ENCODE data around the gene METAP1D.

The METAP1D gene

DNA sequence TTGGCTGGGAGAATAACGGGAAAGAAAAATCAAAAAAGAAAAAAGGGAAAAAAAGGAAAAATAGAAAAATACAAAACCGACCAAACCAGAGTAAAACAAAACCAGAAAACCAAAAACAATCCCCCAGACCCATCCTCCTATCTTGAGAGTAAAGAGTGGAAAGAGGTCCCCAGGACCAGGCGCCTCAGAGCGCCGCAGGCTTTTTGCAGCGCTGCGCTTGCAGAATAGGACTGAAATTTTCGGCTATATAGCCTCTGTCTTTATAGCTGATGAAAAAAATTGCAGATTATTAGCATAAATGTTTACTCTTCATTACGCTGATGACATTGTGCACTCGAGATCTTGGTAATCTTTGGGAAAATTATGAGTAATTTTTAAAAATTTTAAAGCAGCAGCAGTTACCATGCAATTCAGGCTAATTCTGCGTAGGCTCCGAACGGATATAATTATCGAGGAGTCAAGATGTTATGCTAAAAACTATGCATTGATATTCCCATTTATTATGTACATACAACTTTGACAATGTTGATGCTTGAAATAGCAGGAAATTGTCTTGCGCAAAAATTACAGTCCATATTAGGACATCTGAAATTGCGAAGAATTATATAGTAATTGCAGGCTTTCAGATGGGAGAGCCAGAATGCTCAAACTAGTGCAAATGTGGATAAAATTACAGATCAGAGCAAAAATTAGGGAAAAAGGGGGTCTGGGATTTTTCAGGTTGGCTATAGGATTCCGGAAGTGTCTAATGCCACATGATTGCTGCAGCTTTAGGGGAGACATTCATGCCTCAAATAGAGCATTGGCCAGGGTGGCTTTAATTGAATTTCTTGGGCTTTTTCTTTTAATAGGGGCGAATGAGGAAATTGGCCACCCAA, 93.9 kb downstream of the METAP1D start:
- DNase-seq, result no peak

DNA sequence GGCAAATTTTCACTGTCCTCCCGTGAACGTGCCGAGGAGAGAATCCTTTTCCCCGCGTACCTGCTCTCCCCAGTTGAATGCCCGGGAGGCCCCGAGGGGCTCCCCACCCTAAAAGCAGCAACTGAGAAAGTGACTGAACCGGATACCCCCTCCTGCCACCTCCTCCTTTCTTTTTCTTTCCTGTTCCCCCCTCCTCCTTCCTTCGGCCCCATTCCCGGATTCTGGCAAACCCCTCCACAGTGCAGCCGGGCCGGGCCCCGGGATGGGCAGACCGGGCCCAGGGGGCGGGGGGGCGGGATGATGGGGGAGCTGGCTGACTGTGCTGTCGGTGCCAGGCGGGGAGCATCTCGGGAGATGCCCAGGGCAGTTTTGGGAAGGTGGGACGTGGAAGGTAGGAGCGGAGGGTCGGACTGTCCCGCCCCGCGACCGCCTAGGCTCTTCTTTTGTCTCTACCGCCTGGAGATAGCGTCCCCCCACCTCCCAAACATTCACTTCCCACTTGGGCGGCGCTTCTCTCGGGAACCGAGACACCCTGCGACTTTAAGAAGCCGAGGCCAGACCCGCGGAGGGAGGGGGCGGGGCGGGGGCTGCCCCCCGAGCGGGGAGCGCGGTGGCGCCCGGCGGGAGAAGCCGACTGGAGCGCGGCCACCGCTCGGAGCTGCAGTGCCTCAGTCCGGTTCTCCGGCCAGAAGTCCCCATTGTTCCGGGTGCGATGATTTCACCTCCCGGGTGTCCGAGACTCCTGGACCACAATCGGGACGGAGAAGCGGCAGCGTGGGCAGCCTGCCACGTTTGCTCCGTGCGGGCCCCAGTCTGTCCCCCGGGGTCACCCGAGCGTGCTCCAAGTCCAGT, 94.8 kb downstream of the METAP1D start:
- no peak for DNase-seq

DNA sequence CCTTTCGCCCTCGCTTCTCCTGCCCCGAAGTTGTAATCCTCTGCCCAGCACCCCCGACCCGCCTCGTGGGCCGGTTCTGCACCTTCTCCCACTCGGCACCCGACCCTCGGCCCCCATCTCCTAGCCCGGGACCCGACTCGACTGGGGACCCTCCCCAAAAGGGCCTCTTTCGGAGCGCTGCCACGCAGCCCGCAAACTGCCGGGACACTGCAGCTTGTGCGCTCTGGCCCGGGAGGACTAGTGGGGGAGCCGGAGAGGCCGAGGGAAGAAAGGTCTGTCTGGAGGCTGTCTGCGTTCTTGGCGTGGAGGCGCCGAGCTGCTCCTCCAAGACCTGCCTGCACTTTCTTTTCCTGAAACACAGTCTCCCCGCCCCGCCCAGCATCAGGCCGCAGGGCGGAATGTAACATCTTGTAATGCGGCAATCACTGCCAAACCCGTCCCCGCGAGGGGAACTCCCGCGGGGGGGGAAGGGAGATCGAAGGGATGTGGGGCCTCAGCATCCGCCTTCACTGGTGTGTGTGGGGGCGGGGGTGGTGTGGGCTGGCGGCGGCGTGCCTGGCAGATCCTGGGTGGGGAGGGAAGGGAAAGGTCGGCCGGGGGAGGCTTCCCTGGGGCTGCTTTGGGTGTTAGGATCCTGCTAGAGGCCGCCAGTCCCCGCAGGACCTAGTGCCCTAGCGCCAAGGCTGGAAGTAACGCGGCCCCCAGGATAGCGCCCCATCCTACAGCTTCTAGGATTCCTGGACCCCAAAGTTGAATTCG, 95.6 kb downstream of the METAP1D start:
- DNase-seq, result peak; percentile 83

GRCh38 chr2:172095905-172096625, 96.3 kb downstream of the METAP1D start:
- no peak for DNase-seq

- DNase-seq, result no peak
Measured at GRCh38 chr2:172096626-172097547, 97.1 kb downstream of the METAP1D start.

DNA sequence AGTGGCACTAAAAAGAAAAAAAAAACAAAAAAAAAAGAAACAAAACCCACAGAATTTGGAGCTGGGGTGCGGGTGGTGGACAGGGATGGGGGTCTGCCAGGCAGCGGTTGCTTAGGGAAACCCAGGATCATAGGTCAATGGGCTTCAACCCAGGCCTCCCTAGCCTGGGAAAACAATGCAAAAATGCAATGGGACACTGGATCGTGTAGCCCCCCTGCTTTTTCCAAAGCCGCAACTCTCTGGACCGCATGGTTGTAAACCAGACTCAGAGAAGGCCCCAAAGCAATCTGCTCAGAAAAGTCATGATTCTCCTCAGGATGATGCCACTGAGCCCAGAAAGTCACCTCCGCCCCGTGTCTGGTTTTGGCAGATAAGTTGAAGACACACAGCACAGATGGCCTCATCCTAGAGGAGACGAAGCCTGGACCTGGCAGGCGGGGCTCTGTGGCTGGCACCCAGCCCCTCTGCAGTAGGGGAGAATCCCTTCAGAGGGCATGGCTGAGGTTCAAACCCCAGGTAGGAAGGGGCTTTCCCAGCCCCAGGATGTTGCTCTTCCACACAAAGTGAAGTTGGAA, 97.9 kb downstream of the METAP1D start:
- no peak for DNase-seq

DNA sequence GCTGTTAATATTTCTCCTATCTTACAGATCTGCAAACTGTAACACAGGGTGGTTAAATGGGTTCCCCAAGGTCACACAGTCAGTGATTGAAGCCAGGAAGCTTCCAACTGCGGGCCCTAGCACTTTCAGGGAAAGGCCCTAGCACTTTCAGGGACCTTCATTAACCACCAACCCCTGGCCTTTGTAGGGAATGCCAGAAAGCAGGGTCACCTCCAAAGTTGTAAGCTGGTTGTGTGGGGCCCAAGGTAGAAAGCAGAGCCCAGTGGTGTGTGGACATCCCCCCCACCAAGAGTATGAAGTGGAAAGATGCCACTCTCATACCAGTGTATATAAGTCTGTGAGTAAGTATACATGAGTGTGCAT, 98.5 kb downstream of the METAP1D start:
- no peak for DNase-seq

DNA sequence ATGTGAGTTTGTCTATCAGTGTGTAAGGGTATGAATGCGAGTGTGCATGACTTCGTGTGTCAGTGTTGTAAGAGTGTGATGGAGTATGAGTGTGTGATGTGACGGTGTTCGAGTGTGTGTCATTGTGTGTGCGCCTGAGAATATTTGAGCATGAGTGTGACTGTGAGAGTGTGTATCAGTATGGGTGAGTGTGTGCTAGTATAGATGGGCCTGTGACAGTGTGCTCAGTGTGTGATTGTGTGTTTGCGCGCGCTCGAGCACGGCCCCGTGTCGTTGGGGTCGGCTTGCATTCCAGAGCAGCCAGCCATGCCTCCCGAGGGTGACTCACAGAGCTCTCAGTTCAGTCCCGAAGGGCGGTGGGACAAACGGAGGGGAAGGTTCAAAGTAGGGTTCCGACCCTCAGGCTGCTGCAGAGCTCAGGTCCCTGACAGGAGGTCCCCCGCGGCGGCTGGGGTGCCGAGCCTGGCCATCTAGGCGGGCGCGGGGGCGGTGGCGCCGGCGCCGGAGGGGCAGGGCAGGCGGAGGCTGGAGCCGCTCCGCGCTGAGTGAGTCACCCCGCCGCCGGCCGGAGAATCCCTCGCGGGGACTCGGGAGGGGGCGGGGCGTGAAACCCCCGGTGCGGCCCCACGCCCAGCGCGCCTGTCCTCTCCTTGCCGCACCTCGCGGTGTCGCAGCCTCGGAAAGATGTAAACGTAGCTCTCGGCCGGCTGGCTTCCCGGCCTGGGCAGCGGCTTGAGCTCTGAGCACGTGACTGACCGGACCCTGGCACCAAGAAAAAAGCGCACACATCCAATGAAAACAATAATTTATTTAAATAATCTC, 99.1 kb downstream of the METAP1D start:
- no peak for DNase-seq

GRCh38 chr2:172099472-172100079, 99.8 kb downstream of the METAP1D start:
- DNase-seq, result no peak

DNA sequence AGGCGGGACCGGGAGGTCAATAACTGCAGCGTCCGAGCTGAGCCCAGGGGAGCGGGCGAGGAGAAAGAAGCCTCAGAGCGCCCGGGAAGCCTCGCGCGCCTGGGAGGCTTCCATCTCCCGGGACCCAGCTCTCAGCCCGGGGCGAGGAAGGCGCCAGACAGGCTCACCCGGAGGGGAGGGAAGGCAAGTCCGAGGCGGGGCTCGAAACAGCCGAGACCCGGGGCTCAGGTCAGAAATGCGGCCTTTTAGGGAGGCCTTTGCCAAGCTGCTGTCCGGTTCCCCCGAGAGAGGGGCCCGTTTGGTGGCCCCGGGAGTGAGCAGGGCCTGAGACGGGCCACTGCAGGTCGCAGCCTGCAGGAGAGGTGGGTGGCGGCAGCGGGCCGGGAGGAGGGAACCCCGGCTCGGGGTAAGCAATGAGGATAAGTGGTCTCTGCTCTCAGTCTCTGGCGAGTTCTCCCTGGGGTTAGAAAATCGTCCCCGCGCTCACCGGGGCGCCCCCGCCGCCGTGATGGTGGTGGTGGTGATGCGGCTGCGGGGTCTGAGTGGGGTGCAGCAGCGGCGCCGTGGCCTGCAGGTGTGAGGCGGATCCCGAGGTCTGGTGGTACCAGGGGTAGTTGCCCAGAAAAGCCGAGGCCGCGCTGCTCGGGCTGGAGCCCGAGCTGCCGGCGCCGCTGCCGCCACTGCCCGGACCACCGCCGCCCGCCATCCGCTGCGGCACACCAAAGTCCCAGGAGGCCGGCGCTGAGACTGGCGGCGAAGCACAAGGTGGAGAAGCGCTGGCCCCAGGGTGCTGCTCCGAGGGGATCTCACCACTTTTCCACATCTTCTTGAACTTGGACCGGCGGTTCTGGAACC, 100.6 kb downstream of the METAP1D start:
- DNase-seq, result no peak

DNA sequence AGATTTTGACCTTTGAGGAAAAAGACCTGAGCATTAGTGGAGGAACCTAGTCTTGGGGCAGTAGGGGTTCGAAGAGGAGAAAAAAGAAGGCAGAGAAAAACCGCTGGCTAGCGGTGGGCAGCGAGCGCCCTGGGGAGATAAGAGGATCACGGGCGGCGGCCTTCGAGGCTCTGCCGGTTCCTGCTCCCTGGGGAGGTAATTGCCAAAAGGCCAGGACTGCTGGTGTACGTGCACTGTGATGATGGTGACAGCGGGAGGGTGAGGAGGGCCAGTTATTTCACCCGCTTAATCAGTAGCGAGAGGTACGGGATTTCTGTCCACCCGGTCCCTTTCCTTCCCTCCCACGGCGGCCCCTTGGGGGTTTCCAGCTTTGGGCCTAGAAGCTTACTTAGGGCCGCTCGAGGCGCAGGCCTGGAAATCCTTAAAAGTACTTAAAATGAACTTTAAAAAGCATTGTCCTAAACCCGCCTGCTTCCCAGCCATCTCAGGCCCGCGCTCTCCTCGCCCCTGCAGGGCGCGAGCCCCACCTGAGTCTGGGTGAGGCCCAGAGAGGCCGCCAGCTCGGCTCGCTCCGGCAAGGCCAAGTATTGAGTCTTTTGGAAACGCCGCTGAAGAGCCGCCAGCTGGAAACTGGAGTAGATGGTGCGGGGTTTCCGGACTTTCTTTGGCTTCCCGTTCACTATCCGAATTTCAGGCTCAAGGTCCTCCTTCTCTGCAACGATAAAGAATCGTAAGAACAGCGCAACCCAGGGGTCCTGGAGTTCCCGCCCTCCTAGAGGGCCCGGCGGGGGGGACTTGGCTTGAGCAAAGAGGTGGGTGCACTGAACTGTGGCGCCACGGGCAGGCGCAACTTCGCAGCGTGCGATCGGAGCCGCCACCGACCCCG, 101.4 kb downstream of the METAP1D start:
- no peak for DNase-seq

DNA sequence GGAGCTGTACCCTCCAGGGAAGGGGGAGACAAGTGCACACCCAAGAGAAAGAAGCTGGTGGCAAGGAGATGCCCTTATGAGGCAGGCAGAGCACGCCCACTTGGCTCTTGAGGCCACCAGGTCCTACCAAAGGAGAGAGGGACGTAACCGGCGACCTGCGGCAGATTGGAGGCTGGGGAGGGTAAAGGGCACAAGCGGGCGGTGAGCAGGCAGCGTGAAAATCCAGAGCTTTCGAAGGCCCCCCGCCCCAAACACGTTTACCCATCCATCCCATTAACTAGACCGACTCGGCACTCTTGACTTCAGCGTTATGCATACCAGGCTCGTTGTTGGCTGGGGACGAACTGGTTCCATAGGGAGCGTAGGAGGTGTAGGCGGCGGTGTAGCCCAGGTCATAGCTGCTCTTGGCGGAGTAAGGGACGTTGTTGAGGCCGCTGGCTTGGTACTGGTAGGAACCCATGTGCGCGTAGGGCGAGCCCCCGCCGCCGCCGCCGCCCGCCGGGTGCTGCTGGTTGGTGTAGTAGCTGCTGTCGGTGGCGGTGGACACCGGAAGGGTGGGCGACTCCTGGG, 102.2 kb downstream of the METAP1D start:
- no peak for DNase-seq

GRCh38 chr2:172102391-172103359, 102.9 kb downstream of the METAP1D start, which contains the start of gene DLX2:
DLX2 (minus strand) TSS chr2:172102900; CDS start chr2:172102538, 362 bp downstream.
- DNase-seq, result peak; percentile 81

DNA sequence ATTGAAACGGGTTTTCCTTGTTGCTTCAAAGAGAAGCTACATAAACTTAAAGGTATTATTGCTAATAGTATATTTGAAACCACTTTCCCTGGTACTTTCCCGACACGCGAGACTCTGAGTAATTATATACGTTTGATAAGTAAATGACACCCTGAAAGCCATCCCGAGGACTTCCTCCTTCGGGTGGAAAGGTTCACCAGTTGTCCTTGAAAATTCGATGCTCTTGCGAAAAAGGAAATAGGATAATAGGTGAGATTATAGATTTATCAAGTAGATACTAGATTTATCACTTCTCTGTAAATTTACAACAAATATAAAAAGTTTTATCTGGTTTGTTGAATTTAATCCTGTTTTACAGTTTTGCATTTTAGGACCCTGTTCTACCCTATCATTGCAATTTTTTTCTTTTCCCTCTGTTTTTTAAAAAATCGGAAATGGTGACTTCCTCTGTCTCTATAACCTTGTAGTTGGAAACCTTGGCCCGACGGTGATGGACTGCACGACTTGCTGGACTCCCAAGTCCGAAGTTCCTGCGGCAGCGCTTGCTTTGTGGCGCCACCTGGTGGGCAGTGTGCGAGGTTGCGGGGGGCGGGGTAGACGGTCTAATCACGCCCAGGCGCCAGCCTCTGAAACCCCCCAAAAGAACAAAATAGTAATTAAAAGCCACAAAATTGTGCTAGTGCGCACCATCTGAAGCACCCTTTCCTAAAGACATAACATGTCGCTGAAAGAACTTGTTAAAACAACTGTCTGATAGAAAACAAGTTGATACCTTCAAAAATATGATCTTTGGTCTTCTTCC, 103.9 kb downstream of the METAP1D start:
- peak; percentile 73 for DNase-seq
